HL-60 (cell line): ENCODE measurements around the gene RABGAP1L.

Source experiments
- CTCF ChIP-seq: IDR thresholded peaks from one replicate; pipeline ENCODE4 v1.5.1; 2011; ENCODE audit warnings: low read length, control low read depth, inconsistent platforms; ENCODE audit not compliant: insufficient read depth
- POLR2AphosphoS5 ChIP-seq: IDR thresholded peaks from 2 replicates; pipeline ENCODE4 v1.6.1; 2012; ENCODE audit warnings: low read depth
- REST ChIP-seq: IDR thresholded peaks from 2 replicates; pipeline ENCODE4 v1.6.1; 2012; ENCODE audit warnings: low read depth; ENCODE audit not compliant: insufficient replicate concordance

- no peak for TF ChIP-seq REST
- no peak for TF ChIP-seq POLR2AphosphoS5
- no peak for TF ChIP-seq CTCF
These were observed 6.1 kb upstream of the RABGAP1L start for GRCh38 chr1:174153085-174153824.
